GM19467 (cell line): ENCODE data around the gene IDH3A.

Experiments used
- ATAC-seq: cut with Tn5 transposase; IDR thresholded peaks from one replicate; pipeline ENCODE4 v1.9.1; 2021; ENCODE audit warnings: mild to moderate bottlenecking, moderate library complexity; ENCODE audit not compliant: unreplicated experiment

Gene IDH3A

DNA sequence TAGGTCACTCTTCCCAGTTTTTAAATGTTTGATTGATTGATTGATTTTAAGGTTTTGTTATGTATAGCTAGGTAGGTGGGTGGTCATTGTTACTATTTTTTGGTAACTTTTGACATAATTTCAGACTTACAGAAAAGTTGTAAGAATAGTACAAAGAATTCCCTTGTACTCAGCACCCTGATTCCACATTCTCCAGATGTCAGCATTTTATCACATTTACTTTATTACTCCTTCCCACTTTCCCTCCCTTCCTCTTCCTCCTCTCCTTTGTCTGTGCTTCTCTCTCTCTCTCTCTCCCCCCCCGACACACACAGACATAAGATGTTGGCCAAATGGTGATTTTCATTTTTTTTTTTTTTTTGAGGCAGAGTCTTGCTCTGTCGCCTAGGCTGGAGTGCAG lies 14.8 kb downstream of the IDH3A start:
- no peak for ATAC-seq

- peak; percentile 72 for ATAC-seq
Observed at GRCh38 chr15:78167227-78167888, 18.2 kb downstream of the IDH3A start.

- ATAC-seq = no peak
Observed at GRCh38 chr15:78168608-78169007, 19.4 kb downstream of the IDH3A start.

GRCh38 chr15:78170848-78171773 lies 21.9 kb downstream of the IDH3A start:
- ATAC-seq = peak; percentile 35

DNA sequence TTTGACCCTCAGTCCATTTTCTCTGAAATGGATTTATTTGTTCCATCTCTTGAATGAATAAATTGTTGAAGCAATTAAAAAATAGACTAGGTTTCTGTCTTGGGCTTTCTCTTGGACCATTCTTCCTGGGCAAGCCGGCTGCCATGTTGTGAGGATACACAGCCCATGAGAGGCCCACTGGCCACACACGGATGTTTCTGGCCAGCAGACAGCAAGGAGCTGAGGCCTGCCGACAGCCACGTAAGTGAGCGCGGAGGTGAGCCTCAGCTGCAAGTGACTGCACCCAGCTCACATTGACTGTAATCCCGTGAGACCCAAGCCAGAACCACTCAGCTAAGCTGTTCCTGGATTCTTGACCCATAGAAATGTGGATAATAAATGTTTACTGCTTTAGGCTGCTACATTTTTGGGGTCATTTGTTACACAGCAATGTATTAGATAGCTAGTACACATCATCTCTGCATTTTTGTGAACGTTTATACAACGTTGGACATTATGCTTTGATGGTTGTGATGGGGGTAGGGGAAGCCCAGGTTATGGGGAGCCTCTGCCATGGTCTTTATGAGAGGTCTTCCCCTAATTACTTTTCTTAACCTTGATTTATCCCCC lies 22.8 kb downstream of the IDH3A start:
- ATAC-seq = no peak

GRCh38 chr15:78174401-78174800 lies 25.2 kb downstream of the IDH3A start:
- no peak for ATAC-seq

- no peak for ATAC-seq
Observed at GRCh38 chr15:78175330-78175729, 26.2 kb downstream of the IDH3A start.

GRCh38 chr15:78177447-78177873 lies 28.3 kb downstream of the IDH3A start:
- ATAC-seq = no peak

- no peak for ATAC-seq
Observed at GRCh38 chr15:78178064-78178463, 28.9 kb downstream of the IDH3A start.

- no peak for ATAC-seq
Observed at GRCh38 chr15:78179286-78179840, 30.2 kb downstream of the IDH3A start.

GRCh38 chr15:78179906-78180305 lies 30.7 kb downstream of the IDH3A start:
- no peak for ATAC-seq

GRCh38 chr15:78182336-78182700 lies 33.2 kb downstream of the IDH3A start:
- no peak for ATAC-seq

- ATAC-seq = no peak
Observed at GRCh38 chr15:78182821-78183220, 33.7 kb downstream of the IDH3A start.

DNA sequence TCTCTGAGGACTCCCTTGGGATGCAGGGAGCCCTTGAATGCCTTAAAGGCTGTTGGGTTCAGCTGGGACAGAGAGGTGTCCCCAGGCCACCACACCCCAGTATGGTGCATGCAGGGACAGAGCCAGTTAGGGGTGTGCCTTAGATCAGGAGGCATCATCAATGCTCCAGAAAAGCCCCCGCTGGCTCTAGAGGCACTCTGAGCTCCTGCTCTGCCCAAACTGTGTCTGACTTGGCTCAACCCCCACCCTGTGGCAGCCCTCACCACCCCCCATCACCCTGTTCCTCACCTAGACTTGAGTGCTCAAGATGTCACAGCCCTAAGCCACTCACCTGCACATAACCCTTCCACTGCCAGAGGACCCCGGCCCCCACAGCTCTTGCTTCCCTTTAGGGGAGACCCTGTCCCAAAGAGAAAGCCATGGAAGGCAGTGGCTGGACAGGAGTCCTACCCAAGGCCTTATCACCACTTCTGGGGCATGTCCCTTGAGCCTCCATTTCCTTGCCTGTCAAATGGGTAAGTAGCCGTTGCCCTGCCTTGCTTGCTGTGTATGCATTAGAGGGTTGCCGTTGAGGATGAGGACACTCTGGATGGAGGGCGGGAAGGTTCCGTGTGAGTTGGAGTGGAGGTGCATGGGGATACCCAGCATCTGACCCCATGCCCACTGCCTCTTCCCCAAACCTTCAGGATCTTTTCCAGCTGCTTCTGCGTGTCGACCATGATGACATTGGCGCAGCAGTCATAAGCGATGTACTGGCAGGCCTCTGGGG lies 43.8 kb downstream of the IDH3A start:
- no peak for ATAC-seq

GRCh38 chr15:78193731-78194567 lies 44.8 kb downstream of the IDH3A start:
- no peak for ATAC-seq

GRCh38 chr15:78194568-78194925 lies 45.4 kb downstream of the IDH3A start:
- ATAC-seq = no peak

- ATAC-seq = no peak
Observed at GRCh38 chr15:78195735-78196201, 46.6 kb downstream of the IDH3A start.

DNA sequence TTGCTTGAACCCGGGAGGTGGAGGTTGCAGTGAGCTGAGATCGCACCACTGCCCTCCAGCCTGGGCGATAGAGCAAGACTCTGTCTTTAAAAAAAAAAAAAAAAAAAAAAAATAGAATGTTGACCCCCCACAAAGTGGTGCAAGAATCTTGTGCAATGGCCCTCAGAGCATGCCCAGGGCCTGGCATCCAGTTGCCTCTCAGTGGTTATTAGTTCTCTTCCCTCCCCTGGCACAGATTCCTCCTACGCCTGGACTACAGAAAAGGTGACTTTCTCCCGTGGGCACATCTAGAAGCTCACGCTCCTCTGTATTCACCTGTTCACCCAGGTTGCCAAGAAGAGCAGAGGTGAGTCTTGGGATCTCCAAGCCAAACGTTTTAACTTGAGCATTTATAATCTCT lies 48.5 kb downstream of the IDH3A start:
- ATAC-seq = no peak

DNA sequence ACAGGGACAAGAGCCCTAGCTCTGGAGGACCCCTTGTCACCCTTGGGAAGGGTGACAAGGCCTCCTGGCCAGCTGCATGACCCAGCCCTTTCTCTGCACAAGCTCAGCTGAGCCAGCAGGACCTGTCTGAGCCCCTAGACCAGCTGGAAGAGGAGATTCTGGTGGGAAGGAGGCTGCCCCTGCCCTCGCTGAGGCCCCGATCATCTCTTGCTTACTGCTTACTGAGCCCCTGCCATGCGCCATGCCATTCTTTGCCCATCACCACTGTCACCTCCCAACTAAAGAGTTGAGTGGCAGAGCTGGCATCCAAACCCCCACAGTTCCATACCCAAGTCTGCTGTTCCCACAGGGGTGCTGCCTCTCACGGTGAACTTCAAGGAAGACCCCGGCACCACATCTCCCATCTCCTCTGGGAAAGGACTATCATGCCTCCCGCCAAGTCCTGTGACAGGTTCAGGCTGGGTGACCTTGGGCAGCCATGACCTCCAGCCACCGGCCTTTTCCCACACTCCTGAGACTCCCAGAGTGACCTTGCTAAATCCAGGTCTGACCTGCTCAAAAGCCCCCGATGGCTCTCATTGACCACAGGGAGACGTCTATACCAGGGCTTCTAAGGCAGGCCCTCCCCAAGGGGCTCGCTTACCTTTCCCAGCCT lies 51.2 kb downstream of the IDH3A start:
- ATAC-seq = no peak
